KMS-11 (cell line): Measurements from ENCODE around the gene SYNDIG1.

Experiments
- H2AFZ ChIP-seq: fragments of 200-600 bp; sonication (generic); 2 replicates; pipeline ENCODE4 v1.6.1; 2016; ENCODE audit warnings: antibody characterized with exemption, mixed run types, low read depth
- H3K27ac ChIP-seq: fragments of 200-600 bp; sonication (generic); 2 replicates; pipeline ENCODE4 v1.6.1; 2016; ENCODE audit warnings: mild to moderate bottlenecking, mixed run types
- H3K27me3 ChIP-seq: fragments of 200-600 bp; sonication (generic); 2 replicates; pipeline ENCODE4 v1.6.1; 2017; ENCODE audit warnings: mild to moderate bottlenecking, low read depth, mixed run types, moderate library complexity; ENCODE audit not compliant: insufficient read depth
- H3K36me3 ChIP-seq: fragments of 200-600 bp; sonication (generic); 2 replicates; pipeline ENCODE4 v1.6.1; 2017; ENCODE audit warnings: mild to moderate bottlenecking, mixed run types; ENCODE audit not compliant: insufficient read depth
- H3K4me1 ChIP-seq: fragments of 200-600 bp; sonication (generic); 2 replicates; pipeline ENCODE4 v1.6.1; 2016; ENCODE audit warnings: mild to moderate bottlenecking, low read depth, mixed run types; ENCODE audit not compliant: poor library complexity, severe bottlenecking
- H3K4me2 ChIP-seq: fragments of 200-600 bp; sonication (generic); 2 replicates; pipeline ENCODE4 v1.7.0; 2016; ENCODE audit warnings: mild to moderate bottlenecking, mixed run types
- H3K4me3 ChIP-seq: fragments of 200-600 bp; sonication (generic); IDR thresholded peaks from 2 replicates; pipeline ENCODE4 v1.6.1; 2017; ENCODE audit warnings: low read depth, low read length, mixed read lengths; ENCODE audit not compliant: insufficient read depth
- H3K79me2 ChIP-seq: fragments of 200-600 bp; sonication (generic); 2 replicates; pipeline ENCODE4 v1.6.1; 2016; ENCODE audit warnings: low read depth, mixed run types; ENCODE audit not compliant: insufficient read depth
- H3K9ac ChIP-seq: fragments of 200-600 bp; sonication (generic); 2 replicates; pipeline ENCODE4 v1.6.1; 2016; ENCODE audit warnings: mild to moderate bottlenecking, mixed run types
- H4K20me1 ChIP-seq: fragments of 200-600 bp; sonication (generic); 2 replicates; pipeline ENCODE4 v1.6.1; 2016; ENCODE audit warnings: mild to moderate bottlenecking, mixed run types; ENCODE audit not compliant: insufficient read depth
- TF ChIP-seq, protein P1 (sequence below): fragments of 200-600 bp; sonication (generic); conservative IDR thresholded peaks from 2 replicates; pipeline ENCODE4 v1.6.1; 2017; ENCODE audit warnings: low read depth, mild to moderate bottlenecking, antibody characterized with exemption, low read length, moderate library complexity, mixed read lengths

The SYNDIG1 gene

DNA sequence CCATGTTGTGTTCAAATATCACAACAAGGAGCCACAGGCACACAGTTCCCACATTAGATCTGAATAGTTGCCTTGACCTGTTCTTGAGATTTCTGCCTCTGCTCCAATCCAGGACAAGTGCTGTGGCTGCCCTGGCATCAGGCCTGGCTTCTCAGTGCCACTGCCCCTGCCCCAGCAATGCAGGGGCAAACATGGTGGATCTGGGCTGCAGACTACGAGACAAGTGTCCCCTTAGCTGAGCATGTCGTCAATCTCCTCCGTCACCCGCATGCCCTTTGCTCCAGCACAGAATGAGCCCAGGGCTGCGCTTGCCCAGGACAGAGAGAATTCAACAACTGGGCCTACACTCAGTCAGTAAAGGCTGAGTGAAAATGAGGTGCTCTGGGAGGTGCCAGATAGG is 201.6 kb downstream of the SYNDIG1 start:
- no peaks in the 10 kb centered on the region for H4K20me1 ChIP-seq
- no peak overlapping the region for H3K4me3 ChIP-seq
- H3K79me2 ChIP-seq = no peaks in the 10 kb centered on the region
- H3K36me3 ChIP-seq = no peaks in the 10 kb centered on the region
- TF ChIP-seq, protein P1, sequence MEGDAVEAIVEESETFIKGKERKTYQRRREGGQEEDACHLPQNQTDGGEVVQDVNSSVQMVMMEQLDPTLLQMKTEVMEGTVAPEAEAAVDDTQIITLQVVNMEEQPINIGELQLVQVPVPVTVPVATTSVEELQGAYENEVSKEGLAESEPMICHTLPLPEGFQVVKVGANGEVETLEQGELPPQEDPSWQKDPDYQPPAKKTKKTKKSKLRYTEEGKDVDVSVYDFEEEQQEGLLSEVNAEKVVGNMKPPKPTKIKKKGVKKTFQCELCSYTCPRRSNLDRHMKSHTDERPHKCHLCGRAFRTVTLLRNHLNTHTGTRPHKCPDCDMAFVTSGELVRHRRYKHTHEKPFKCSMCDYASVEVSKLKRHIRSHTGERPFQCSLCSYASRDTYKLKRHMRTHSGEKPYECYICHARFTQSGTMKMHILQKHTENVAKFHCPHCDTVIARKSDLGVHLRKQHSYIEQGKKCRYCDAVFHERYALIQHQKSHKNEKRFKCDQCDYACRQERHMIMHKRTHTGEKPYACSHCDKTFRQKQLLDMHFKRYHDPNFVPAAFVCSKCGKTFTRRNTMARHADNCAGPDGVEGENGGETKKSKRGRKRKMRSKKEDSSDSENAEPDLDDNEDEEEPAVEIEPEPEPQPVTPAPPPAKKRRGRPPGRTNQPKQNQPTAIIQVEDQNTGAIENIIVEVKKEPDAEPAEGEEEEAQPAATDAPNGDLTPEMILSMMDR = no peak
- no peaks in the 10 kb centered on the region for H3K4me1 ChIP-seq
- H2AFZ ChIP-seq = no peak overlapping the region
- H3K27me3 ChIP-seq = no peaks in the 10 kb centered on the region
- H3K4me2 ChIP-seq = no peak overlapping the region
- H3K27ac ChIP-seq = no peak overlapping the region
- H3K9ac ChIP-seq = no peak overlapping the region

GRCh38 chr20:24672181-24672880 is 202.9 kb downstream of the SYNDIG1 start:
- TF ChIP-seq, protein P1 = no peak
- Histone ChIP-seq H3K36me3 (no peaks in the 10 kb centered on the region), H4K20me1 (no peaks in the 10 kb centered on the region), H3K4me2 (no peak overlapping the region), H2AFZ (no peak overlapping the region), H3K4me1 (no peaks in the 10 kb centered on the region), H3K4me3 (no peak overlapping the region), H3K27me3 (no peaks in the 10 kb centered on the region), H3K27ac (no peak overlapping the region), H3K79me2 (no peaks in the 10 kb centered on the region), H3K9ac (no peak overlapping the region)

GRCh38 chr20:24672886-24673677 is 203.7 kb downstream of the SYNDIG1 start:
- no peaks in the 10 kb centered on the region for H3K4me1 ChIP-seq
- no peak overlapping the region for H3K4me2 ChIP-seq
- no peaks in the 10 kb centered on the region for H3K36me3 ChIP-seq
- no peak overlapping the region for H3K4me3 ChIP-seq
- H3K9ac ChIP-seq = no peak overlapping the region
- H3K27me3 ChIP-seq = no peaks in the 10 kb centered on the region
- no peaks in the 10 kb centered on the region for H3K79me2 ChIP-seq
- TF ChIP-seq, protein P1 = no peak
- no peak overlapping the region for H2AFZ ChIP-seq
- H4K20me1 ChIP-seq = no peaks in the 10 kb centered on the region
- no peak overlapping the region for H3K27ac ChIP-seq

GRCh38 chr20:24673678-24674570 is 204.5 kb downstream of the SYNDIG1 start:
- Histone ChIP-seq H3K79me2 (no peaks in the 10 kb centered on the region), H3K36me3 (no peaks in the 10 kb centered on the region), H3K9ac (no peak overlapping the region), H3K4me2 (no peak overlapping the region), H4K20me1 (no peaks in the 10 kb centered on the region), H3K27ac (no peak overlapping the region), H3K4me1 (no peaks in the 10 kb centered on the region), H3K27me3 (no peaks in the 10 kb centered on the region), H3K4me3 (no peak overlapping the region), H2AFZ (no peak overlapping the region)
- TF ChIP-seq, protein P1 = no peak
